Endothelial cell of umbilical vein (primary cell): Measurements from ENCODE around the gene KCNG2. TPM values are rescaled to one million over a fixed set of nuclear protein-coding genes. Genes with fewer than 3 reads are reported as not detected.

Experiments used
- BruUV-seq: library from RNA; stranded (reverse); fragments of 400-500 nt; replicated peaks from 2 replicates; lab custom pipeline; 2021; lab: Mats Ljungman, UMichigan
- CTCF ChIA-PET: fragments of 300-600, 350-600 bp; sonication (Branson Sonifier 250); formaldehyde crosslinking; loops from one replicate; lab custom pipeline; 2021; ENCODE audit warnings: antibody characterized with exemption, inconsistent platforms; lab: Charles Lee
- POLR2A ChIA-PET: fragments of 300-600, 350-600 bp; sonication (Branson Sonifier 250); formaldehyde crosslinking; loops from one replicate; lab custom pipeline; 2021; ENCODE audit warnings: antibody characterized with exemption, inconsistent platforms; lab: Charles Lee
- DNase-seq: peaks from one replicate; pipeline ENCODE4 v3.0.0-alpha.2; 2011; ENCODE audit warnings: low read depth, low spot score
- FAIRE-seq: peaks from 2 replicates; lab custom pipeline; 2011; peaks lifted over from hg19 to GRCh38; lab: Jason Lieb, UNC
- H2AFZ ChIP-seq: 2 replicates; pipeline ENCODE4 v1.6.0; 2012; ENCODE audit warnings: low read depth, low read length, control low read depth, inconsistent platforms
- H3K27ac ChIP-seq: 2 replicates; pipeline ENCODE4 v1.5.1; 2011; ENCODE audit warnings: low read depth, mild to moderate bottlenecking, control low read depth, low read length, moderate library complexity; ENCODE audit not compliant: insufficient read depth
- H3K27me3 ChIP-seq, 2 experiments: 2 replicates each; pipeline versions ENCODE4 v1.6.0 to v1.6.1; 2011; ENCODE audit warnings: low read length in 2 of 2, mixed read lengths in 1 of 2; ENCODE audit not compliant: control insufficient read depth in 2 of 2, insufficient read depth in 2 of 2
- H3K36me3 ChIP-seq, 2 experiments: 2 replicates in 1 of 2; 3 replicates in 1 of 2; pipeline ENCODE4 v1.5.1; 2011; ENCODE audit warnings: low read length in 2 of 2, mild to moderate bottlenecking in 1 of 2, moderate library complexity in 1 of 2; ENCODE audit not compliant: control insufficient read depth in 2 of 2, insufficient read depth in 2 of 2; ENCODE audit errors: extremely low read depth in 1 of 2
- H3K4me1 ChIP-seq: 3 replicates; pipeline ENCODE4 v1.5.1; 2011; ENCODE audit warnings: mild to moderate bottlenecking, low read length; ENCODE audit not compliant: control insufficient read depth, insufficient read depth; ENCODE audit errors: extremely low read depth
- H3K4me2 ChIP-seq: 2 replicates; pipeline ENCODE4 v1.6.1; 2011; ENCODE audit warnings: low read length, control low read depth, mixed read lengths; ENCODE audit not compliant: insufficient read depth
- H3K4me3 ChIP-seq, 3 experiments: fragments of 200-600 bp in 1 of 3; sonication (generic), shearing (Covaris generic) in 1 of 3; replicated peaks in 1 of 3; 2 replicates each; pipeline ENCODE4 v1.5.1; 2011 to 2016; ENCODE audit warnings: control low read depth in 3 of 3, low read length in 3 of 3, mild to moderate bottlenecking in 2 of 3, inconsistent platforms in 1 of 3, low read depth in 1 of 3, moderate library complexity in 1 of 3; ENCODE audit not compliant: insufficient read depth in 1 of 3
- H3K79me2 ChIP-seq: 2 replicates; pipeline ENCODE4 v1.6.0; 2012; ENCODE audit warnings: low read length, inconsistent platforms; ENCODE audit not compliant: control insufficient read depth, insufficient read depth
- H3K9ac ChIP-seq: replicated peaks from 2 replicates; pipeline ENCODE3; 2011; ENCODE audit warnings: low read length, control low read depth; ENCODE audit not compliant: insufficient read depth; ENCODE audit errors: extremely low read depth
- H3K9me1 ChIP-seq: replicated peaks from 3 replicates; pipeline ENCODE4 v1.6.0; 2011; ENCODE audit warnings: mild to moderate bottlenecking, low read length; ENCODE audit not compliant: control insufficient read depth, insufficient read depth; ENCODE audit errors: extremely low read depth
- H3K9me3 ChIP-seq: replicated peaks from 2 replicates; pipeline ENCODE4 v1.5.1; 2012; ENCODE audit warnings: low read length, inconsistent platforms; ENCODE audit not compliant: control insufficient read depth, insufficient read depth
- H4K20me1 ChIP-seq: replicated peaks from 2 replicates; pipeline ENCODE3; 2011; ENCODE audit warnings: mild to moderate bottlenecking, low read length; ENCODE audit not compliant: control insufficient read depth, insufficient read depth; ENCODE audit errors: extremely low read depth
- EZH2 ChIP-seq: IDR thresholded peaks from 2 replicates; pipeline ENCODE4 v1.6.1; 2012; ENCODE audit warnings: borderline replicate concordance, low read depth, mild to moderate bottlenecking, moderate library complexity, low read length, inconsistent platforms; ENCODE audit not compliant: severe bottlenecking
- FOS ChIP-seq: IDR thresholded peaks from 2 replicates; pipeline ENCODE4 v1.6.1; 2011; ENCODE audit warnings: mild to moderate bottlenecking, low read length, moderate library complexity, borderline replicate concordance; ENCODE audit not compliant: insufficient read depth
- GATA2 ChIP-seq: IDR thresholded peaks from 2 replicates; pipeline ENCODE4 v1.7.0; 2011; ENCODE audit warnings: low read depth, mild to moderate bottlenecking, moderate library complexity, mixed read lengths, low read length; ENCODE audit not compliant: insufficient read length, insufficient read depth
- JUN ChIP-seq: IDR thresholded peaks from 2 replicates; pipeline ENCODE4 v1.6.1; 2011; ENCODE audit warnings: borderline replicate concordance, low read depth; ENCODE audit not compliant: insufficient read length, insufficient read depth
- MYC ChIP-seq: IDR thresholded peaks from one replicate; pipeline ENCODE4 v1.6.1; 2011; ENCODE audit warnings: mild to moderate bottlenecking, low read depth, low read length
- POLR2A ChIP-seq: IDR thresholded peaks from 2 replicates; pipeline ENCODE4 v1.6.1; 2012; ENCODE audit warnings: low read depth, mild to moderate bottlenecking, control low read depth, low read length
- POLR2AphosphoS5 ChIP-seq: IDR thresholded peaks from 2 replicates; pipeline ENCODE4 v1.6.1; 2012; ENCODE audit warnings: low read depth, mild to moderate bottlenecking, control low read depth, low read length, moderate library complexity; ENCODE audit not compliant: insufficient read depth
- dilution Hi-C: fragments of 300-500 bp; cut with MboI; formaldehyde crosslinking; loops from one replicate; pipeline ENCODE4 v1.15.0; 2019; ENCODE audit warnings: low sequenced_read_pairs; ENCODE audit not compliant: extremely low pct_ligation_motif_present
- intact Hi-C: fragments of 100-400 bp; cut with micrococcal nuclease; formaldehyde crosslinking; loops from one replicate; pipeline ENCODE4 v1.10.0; 2022
- polyA plus RNA-seq, 4 experiments: library from polyadenylated mRNA; depleted of rRNA in 3 of 4; stranded (reverse) in 3 of 4; unstranded in 1 of 4; fragments of >200 nt; gene quantifications; 2 replicates each; pipeline versions ENCODE4 v1.2.1 to v1.2.3, GENCODE V29; 2011 to 2012; ENCODE audit warnings: missing spikeins in 1 of 4
- total RNA-seq: library from RNA; stranded (reverse); gene quantifications from 2 replicates; pipeline ENCODE4 v1.2.3, GENCODE V29; 2021
- TF ChIP-seq, protein P1 (sequence below), 2 donors: IDR thresholded peaks; 1 replicate in 1 of 2; 2 replicates in 1 of 2; pipeline ENCODE4 v1.5.1; 2011; ENCODE audit warnings: low read length in 2 of 2, mild to moderate bottlenecking in 2 of 2, moderate library complexity in 2 of 2, control low read depth in 1 of 2, inconsistent platforms in 1 of 2, low read depth in 1 of 2; ENCODE audit not compliant: insufficient read depth in 1 of 2; ENCODE audit errors: extremely low read depth in 1 of 2
- TF ChIP-seq, protein P2 (sequence below): IDR thresholded peaks from 2 replicates; pipeline ENCODE4 v1.6.1; 2011; ENCODE audit not compliant: insufficient read depth, insufficient read length

The KCNG2 gene
- total and polyA plus RNA-seq, 2 donors (not counting 3 experiments of a cell fraction or from before 2014, with no cell fraction given), result not detected

DNA sequence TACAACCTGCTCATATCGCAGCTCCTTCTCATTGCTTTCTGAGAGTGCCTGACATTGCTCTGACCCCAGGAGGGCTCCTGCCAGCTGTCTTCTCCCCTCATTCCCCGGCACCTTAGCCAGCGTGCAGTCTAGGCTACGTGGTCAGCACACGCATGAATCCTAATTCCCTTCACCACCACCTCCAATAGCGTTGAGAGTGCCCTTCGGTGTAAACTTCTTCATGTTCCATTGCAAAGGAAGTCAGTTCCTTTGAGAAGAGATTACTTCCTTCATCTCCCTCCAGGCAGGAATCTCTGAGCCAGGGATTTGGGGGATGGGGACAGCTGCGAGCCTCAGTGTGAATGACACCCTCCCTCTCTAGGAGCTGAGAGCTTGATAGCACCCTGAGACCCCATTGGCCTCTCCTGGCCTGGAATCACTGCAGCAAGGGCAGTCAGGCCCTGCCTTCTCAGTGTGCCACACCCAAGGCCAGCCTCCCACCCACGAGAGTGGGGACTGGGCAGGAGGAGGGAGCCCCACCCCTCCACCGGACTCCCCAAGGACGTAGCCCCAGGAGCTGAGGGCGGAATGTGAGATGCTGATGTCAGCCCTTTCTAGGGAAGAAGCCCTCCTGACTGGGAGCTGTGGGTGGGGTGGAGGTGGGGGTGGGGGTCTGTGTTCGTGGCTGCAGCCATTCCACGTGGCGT lies 100.3 kb downstream of the KCNG2 start:
- no peaks in the 10 kb centered on the region for H3K9me1 ChIP-seq
- no TSS peak for BruUV-seq
- CTCF ChIA-PET, result interaction anchor here (0.6 kb wide), 1 partner anchor 82 kb away, joined by 4 read pairs; no protein-coding TSS in a partner anchor

DNA sequence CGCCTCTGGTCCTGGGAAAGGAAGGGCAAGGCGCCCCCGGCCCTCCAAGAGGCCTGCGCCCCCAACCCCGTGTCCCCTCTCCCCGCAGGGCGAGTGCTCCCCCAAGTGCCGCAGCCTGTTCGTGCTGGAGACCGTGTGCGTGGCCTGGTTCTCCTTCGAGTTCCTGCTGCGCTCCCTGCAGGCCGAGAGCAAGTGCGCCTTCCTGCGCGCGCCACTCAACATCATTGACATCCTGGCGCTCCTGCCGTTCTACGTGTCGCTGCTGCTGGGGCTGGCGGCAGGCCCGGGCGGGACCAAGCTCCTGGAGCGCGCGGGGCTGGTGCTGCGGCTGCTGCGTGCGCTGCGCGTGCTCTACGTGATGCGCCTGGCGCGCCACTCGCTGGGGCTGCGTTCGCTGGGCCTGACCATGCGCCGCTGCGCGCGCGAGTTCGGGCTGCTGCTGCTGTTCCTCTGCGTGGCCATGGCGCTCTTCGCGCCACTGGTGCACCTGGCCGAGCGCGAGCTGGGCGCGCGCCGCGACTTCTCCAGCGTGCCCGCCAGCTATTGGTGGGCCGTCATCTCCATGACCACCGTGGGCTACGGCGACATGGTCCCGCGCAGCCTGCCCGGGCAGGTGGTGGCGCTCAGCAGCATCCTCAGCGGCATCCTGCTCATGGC lies 101.3 kb downstream of the KCNG2 start:
- intact Hi-C loops (no loop called here), dilution Hi-C loops (no loop called here)
- Histone ChIP-seq H3K9me3 (peaks cover 12% of the 10 kb centered on the region), H3K4me3 (no peak overlapping the region), H2AFZ (no peak overlapping the region), H3K9me1 (no peaks in the 10 kb centered on the region), H4K20me1 (no peaks in the 10 kb centered on the region), H3K27me3 (no peaks in the 10 kb centered on the region), H3K9ac (no peak overlapping the region), H3K27ac (no peak overlapping the region), H3K36me3 (peaks cover 0 to 3% of the 10 kb centered on the region in 2 experiments), H3K79me2 (no peaks in the 10 kb centered on the region), H3K4me1 (no peaks in the 10 kb centered on the region), H3K4me2 (no peak overlapping the region)
- ChIA-PET CTCF (no interaction called here), POLR2A (no interaction called here)
- no TSS peak for BruUV-seq
- TF ChIP-seq POLR2AphosphoS5 (no peak), JUN (no peak), POLR2A (no peak), EZH2 (no peak), FOS (no peak), MYC (no peak), GATA2 (no peak)
- TF ChIP-seq, protein P1, sequence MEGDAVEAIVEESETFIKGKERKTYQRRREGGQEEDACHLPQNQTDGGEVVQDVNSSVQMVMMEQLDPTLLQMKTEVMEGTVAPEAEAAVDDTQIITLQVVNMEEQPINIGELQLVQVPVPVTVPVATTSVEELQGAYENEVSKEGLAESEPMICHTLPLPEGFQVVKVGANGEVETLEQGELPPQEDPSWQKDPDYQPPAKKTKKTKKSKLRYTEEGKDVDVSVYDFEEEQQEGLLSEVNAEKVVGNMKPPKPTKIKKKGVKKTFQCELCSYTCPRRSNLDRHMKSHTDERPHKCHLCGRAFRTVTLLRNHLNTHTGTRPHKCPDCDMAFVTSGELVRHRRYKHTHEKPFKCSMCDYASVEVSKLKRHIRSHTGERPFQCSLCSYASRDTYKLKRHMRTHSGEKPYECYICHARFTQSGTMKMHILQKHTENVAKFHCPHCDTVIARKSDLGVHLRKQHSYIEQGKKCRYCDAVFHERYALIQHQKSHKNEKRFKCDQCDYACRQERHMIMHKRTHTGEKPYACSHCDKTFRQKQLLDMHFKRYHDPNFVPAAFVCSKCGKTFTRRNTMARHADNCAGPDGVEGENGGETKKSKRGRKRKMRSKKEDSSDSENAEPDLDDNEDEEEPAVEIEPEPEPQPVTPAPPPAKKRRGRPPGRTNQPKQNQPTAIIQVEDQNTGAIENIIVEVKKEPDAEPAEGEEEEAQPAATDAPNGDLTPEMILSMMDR (IDR thresholded peaks at IDR 0.05; ENCODE audit: extremely low read depth in 1 of 2, insufficient read depth in 1 of 2, low read depth in 1 of 2, low read length in 2 of 2), result no peak
- TF ChIP-seq, protein P2, sequence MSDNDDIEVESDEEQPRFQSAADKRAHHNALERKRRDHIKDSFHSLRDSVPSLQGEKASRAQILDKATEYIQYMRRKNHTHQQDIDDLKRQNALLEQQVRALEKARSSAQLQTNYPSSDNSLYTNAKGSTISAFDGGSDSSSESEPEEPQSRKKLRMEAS, result no peak
- DNase-seq, result no peak
- no peak for FAIRE-seq

More for the DNA sequence above, 100.3 kb downstream of the KCNG2 start:
- peaks cover 16% of the 10 kb centered on the region for H3K9me3 ChIP-seq
- no peaks in the 10 kb centered on the region for H4K20me1 ChIP-seq
- H3K36me3 ChIP-seq, result peaks cover 0 to under 1% of the 10 kb centered on the region in 2 experiments
- no peak overlapping the region for H3K4me3 ChIP-seq
- H3K27me3 ChIP-seq, result no peaks in the 10 kb centered on the region
- dilution Hi-C loops, result no loop called here
- DNase-seq, result no peak
- H2AFZ ChIP-seq, result no peak overlapping the region
- FAIRE-seq, result no peak
- no peak overlapping the region for H3K27ac ChIP-seq
- POLR2A ChIA-PET, result no interaction called here
- H3K79me2 ChIP-seq, result no peaks in the 10 kb centered on the region
- TF ChIP-seq GATA2, result no peak
- no peak for TF ChIP-seq FOS
- no peak for TF ChIP-seq MYC
- TF ChIP-seq EZH2, result no peak
- no peak for TF ChIP-seq POLR2AphosphoS5
- TF ChIP-seq JUN, result no peak
- no peaks in the 10 kb centered on the region for H3K4me1 ChIP-seq
- no peak overlapping the region for H3K9ac ChIP-seq
- H3K4me2 ChIP-seq, result no peak overlapping the region
- intact Hi-C loops, result no loop called here
